BJ (cell line): ENCODE measurements around the gene FAM131A. TPM values are rescaled to one million over a fixed set of nuclear protein-coding genes. Genes with fewer than 3 reads are reported as not detected.

Experiments
- CTCF ChIA-PET: fragments of 350-600 bp; formaldehyde crosslinking; extraction: SDS; loops from one replicate; lab custom pipeline; 2021; ENCODE audit warnings: antibody characterized with exemption, inconsistent platforms; lab: Yijun Ruan, JAX
- POLR2A ChIA-PET: fragments of 300-600 bp; sonication (Branson Sonifier 250); formaldehyde crosslinking; extraction: SDS; loops from one replicate; lab custom pipeline; 2021; ENCODE audit warnings: antibody characterized with exemption; lab: Charles Lee
- DNase-seq: peaks from one replicate; pipeline ENCODE4 v3.0.0-alpha.2; 2011; ENCODE audit warnings: low read depth
- H3K27me3 ChIP-seq: 2 replicates; pipeline ENCODE4 v1.6.0; 2011; ENCODE audit warnings: low read length; ENCODE audit not compliant: control insufficient read depth, insufficient read depth
- H3K36me3 ChIP-seq: 2 replicates; pipeline ENCODE4 v1.5.1; 2011; ENCODE audit warnings: low read length; ENCODE audit not compliant: control insufficient read depth, insufficient read depth
- H3K4me3 ChIP-seq: 2 replicates; pipeline ENCODE4 v1.5.1; 2011; ENCODE audit warnings: low read depth, mild to moderate bottlenecking, control low read depth, low read length
- CTCF ChIP-seq: IDR thresholded peaks from 2 replicates; pipeline ENCODE4 v1.5.1; 2011; ENCODE audit warnings: low read depth, mild to moderate bottlenecking, control low read depth, inconsistent platforms, low read length, moderate library complexity; ENCODE audit not compliant: insufficient read depth
- polyA plus RNA-seq: library from polyadenylated mRNA; depleted of rRNA; stranded (reverse); fragments of >200 nt; gene quantifications from 2 replicates; pipeline ENCODE4 v1.2.3, GENCODE V29; 2011

The FAM131A gene
- polyA plus RNA-seq, 1 experiment: 9.3 TPM

GRCh38 chr3:184355261-184356040, 18.1 kb downstream of the FAM131A start:
- ChIA-PET POLR2A (no interaction called here), CTCF (interaction anchor here (0.6 to 4.9 kb wide), 6 partner anchors 14 to 1261 kb away, joined by 3 to 65 read pairs (median 8); partner anchors contain the start of gene FAM131A)
- Histone ChIP-seq H3K27me3 (no peaks in the 10 kb centered on the region), H3K36me3 (peaks cover 7% of the 10 kb centered on the region), H3K4me3 (no peak overlapping the region)
- TF ChIP-seq CTCF: no peak
- DNase-seq: no peak

- TF ChIP-seq CTCF: no peak
- H3K36me3 ChIP-seq: peaks cover 7% of the 10 kb centered on the region
- CTCF ChIA-PET: no interaction called here
Measured at GRCh38 chr3:184357248-184358123, 20.1 kb downstream of the FAM131A start.

GRCh38 chr3:184358124-184358767, 20.8 kb downstream of the FAM131A start:
- Histone ChIP-seq H3K27me3 (no peaks in the 10 kb centered on the region), H3K36me3 (peaks cover 7% of the 10 kb centered on the region), H3K4me3 (no peak overlapping the region)
- DNase-seq: no peak
- CTCF ChIA-PET: interaction anchor here (0.6 kb wide), 1 partner anchor 27 kb away, joined by 3 read pairs; no protein-coding TSS in a partner anchor
- TF ChIP-seq CTCF: no peak
- POLR2A ChIA-PET: interaction anchor here (0.6 kb wide), 1 partner anchor 15 kb away, joined by 20 read pairs; no protein-coding TSS in a partner anchor

More at GRCh38 chr3:184357248-184358123, 20.1 kb downstream of the FAM131A start:
- POLR2A ChIA-PET: no interaction called here
- no peak for DNase-seq
- H3K4me3 ChIP-seq: no peak overlapping the region
- no peaks in the 10 kb centered on the region for H3K27me3 ChIP-seq

GRCh38 chr3:184358921-184359350, 21.5 kb downstream of the FAM131A start:
- TF ChIP-seq CTCF: no peak
- POLR2A ChIA-PET: interaction anchor here (0.6 kb wide), 1 partner anchor 16 kb away, joined by 20 read pairs; no protein-coding TSS in a partner anchor
- CTCF ChIA-PET: interaction anchor here (1.9 kb wide), 1 partner anchor 13 kb away, joined by 7 read pairs; no protein-coding TSS in a partner anchor
- peaks cover 3% of the 10 kb centered on the region for H3K36me3 ChIP-seq
- DNase-seq: no peak
- no peaks in the 10 kb centered on the region for H3K27me3 ChIP-seq
- H3K4me3 ChIP-seq: no peak overlapping the region
